MCF 10A (cell line): ENCODE data around the gene CCSER2. TPM values are rescaled to one million over a fixed set of nuclear protein-coding genes. Genes with fewer than 3 reads are reported as not detected.

Experiments used
- BruUV-seq: library from RNA; stranded (reverse); fragments of 400-500 nt; replicated peaks from 2 replicates; lab custom pipeline; 2021; lab: Mats Ljungman, UMichigan
- CTCF ChIA-PET: fragments of 300-600 bp; sonication (Branson Sonifier 250); formaldehyde crosslinking; extraction: SDS; loops from one replicate; lab custom pipeline; 2021; ENCODE audit warnings: antibody characterized with exemption, inconsistent platforms; lab: Yijun Ruan, JAX
- POLR2A ChIA-PET: fragments of 300-600, 350-650 bp; sonication (Branson Sonifier 250); formaldehyde crosslinking; extraction: SDS; loops from one replicate; lab custom pipeline; 2020; ENCODE audit warnings: antibody characterized with exemption, inconsistent platforms; lab: Yijun Ruan, JAX
- DNase-seq: peaks from one replicate; pipeline ENCODE4 v3.0.0-alpha.2; 2018; ENCODE audit not compliant: unreplicated experiment
- H3K27ac Mint-ChIP-seq: one replicate; pipeline ENCODE4 v1.8.0; 2022; ENCODE audit warnings: mild to moderate bottlenecking, low read depth, mixed read lengths; ENCODE audit not compliant: unreplicated experiment
- H3K27me3 Mint-ChIP-seq: one replicate; pipeline ENCODE4 v1.8.0; 2022; ENCODE audit warnings: mixed read lengths; ENCODE audit not compliant: insufficient read depth, unreplicated experiment
- H3K36me3 Mint-ChIP-seq: one replicate; pipeline ENCODE4 v1.8.0; 2022; ENCODE audit warnings: mild to moderate bottlenecking, moderate library complexity, mixed read lengths; ENCODE audit not compliant: insufficient read depth, unreplicated experiment
- H3K4me1 Mint-ChIP-seq: one replicate; pipeline ENCODE4 v1.8.0; 2022; ENCODE audit warnings: mixed read lengths; ENCODE audit not compliant: insufficient read depth, unreplicated experiment
- H3K4me3 Mint-ChIP-seq: one replicate; pipeline ENCODE4 v1.8.0; 2022; ENCODE audit warnings: mild to moderate bottlenecking, moderate library complexity, mixed read lengths; ENCODE audit not compliant: unreplicated experiment
- H3K9me3 Mint-ChIP-seq: one replicate; pipeline ENCODE4 v1.8.0; 2022; ENCODE audit warnings: mixed read lengths; ENCODE audit not compliant: unreplicated experiment
- CTCF ChIP-seq: fragments of 200-600 bp; IDR thresholded peaks from one replicate; pipeline ENCODE4 v1.8.0; 2022; ENCODE audit warnings: antibody characterized with exemption, mild to moderate bottlenecking; ENCODE audit not compliant: unreplicated experiment
- intact Hi-C: fragments of 100-400 bp; cut with micrococcal nuclease; formaldehyde crosslinking; loops from 2 replicates; pipeline ENCODE4 v1.14.1; 2022
- total RNA-seq: library from RNA; stranded (reverse); gene quantifications from 2 replicates; pipeline ENCODE4 v1.2.3, GENCODE V29; 2022

Gene CCSER2
- total RNA-seq, 1 experiment from 2014 or later = 70.0 TPM

- CTCF ChIA-PET = interaction anchor here (0.6 to 12.1 kb wide), 13 partner anchors 8 to 1664 kb away, joined by 3 to 188 read pairs (median 4); no protein-coding TSS in a partner anchor
- intact Hi-C loops = loop anchor here (2.0 to 10.0 kb wide), 2 partner anchors 1104 to 1836 kb away; no protein-coding TSS in a partner anchor
- no TSS peak for BruUV-seq
- POLR2A ChIA-PET = no interaction called here
- TF ChIP-seq CTCF = peak; percentile 7
- no peak overlapping the region for H3K27ac Mint-ChIP-seq
- H3K36me3 Mint-ChIP-seq = peaks cover 5% of the 10 kb centered on the region
- peak overlapping the region; percentile 47 for H3K4me3 Mint-ChIP-seq
- no peaks in the 10 kb centered on the region for H3K9me3 Mint-ChIP-seq
- no peaks in the 10 kb centered on the region for H3K27me3 Mint-ChIP-seq
- H3K4me1 Mint-ChIP-seq = peaks cover 34% of the 10 kb centered on the region
- no peak for DNase-seq
These were observed 212.9 kb downstream of the CCSER2 start for GRCh38 chr10:84541289-84541637.

GRCh38 chr10:84542522-84543490 lies 214.4 kb downstream of the CCSER2 start:
- TF ChIP-seq CTCF = no peak
- H3K4me3 Mint-ChIP-seq = no peak overlapping the region
- intact Hi-C loops = loop anchor here (10.0 kb wide), 1 partner anchor 1102 kb away; no protein-coding TSS in a partner anchor
- no peak for DNase-seq
- H3K36me3 Mint-ChIP-seq = no peaks in the 10 kb centered on the region
- peaks cover 27% of the 10 kb centered on the region for H3K4me1 Mint-ChIP-seq
- H3K27me3 Mint-ChIP-seq = no peaks in the 10 kb centered on the region
- no TSS peak for BruUV-seq
- H3K9me3 Mint-ChIP-seq = no peaks in the 10 kb centered on the region
- CTCF ChIA-PET = interaction anchor here (0.6 to 12.1 kb wide), 9 partner anchors 7 to 276 kb away, joined by 3 to 164 read pairs (median 4); no protein-coding TSS in a partner anchor
- no peak overlapping the region for H3K27ac Mint-ChIP-seq
- POLR2A ChIA-PET = interaction anchor here (0.7 kb wide), 1 partner anchor 197 kb away, joined by 3 read pairs; no protein-coding TSS in a partner anchor

- H3K4me3 Mint-ChIP-seq = no peak overlapping the region
- no TSS peak for BruUV-seq
These were observed 215.6 kb downstream of the CCSER2 start for GRCh38 chr10:84543948-84544347.

More at GRCh38 chr10:84543948-84544347, 215.6 kb downstream of the CCSER2 start:
- TF ChIP-seq CTCF = no peak
- Mint-ChIP-seq H3K27me3 (no peaks in the 10 kb centered on the region), H3K27ac (no peak overlapping the region), H3K9me3 (no peaks in the 10 kb centered on the region), H3K36me3 (no peaks in the 10 kb centered on the region), H3K4me1 (peaks cover 27% of the 10 kb centered on the region)
- POLR2A ChIA-PET = no interaction called here
- CTCF ChIA-PET = interaction anchor here (0.6 to 12.1 kb wide), 2 partner anchors 277 to 1672 kb away, joined by 3 to 164 read pairs; no protein-coding TSS in a partner anchor
- intact Hi-C loops = loop anchor here (10.0 kb wide), 1 partner anchor 1101 kb away; no protein-coding TSS in a partner anchor
- DNase-seq = peak; percentile 70
